GM12878 (cell line): ENCODE measurements around the gene PRRT1. TPM values are rescaled to one million over a fixed set of nuclear protein-coding genes. Genes with fewer than 3 reads are reported as not detected.

ENCODE experiments used
- ATAC-seq: fragments of 200-7000 bp; cut with Tn5 transposase; 3 replicates; pipeline ENCODE4 v1.9.1; 2020; ENCODE audit warnings: mild to moderate bottlenecking, moderate library complexity
- BruUV-seq: library from RNA; stranded (reverse); fragments of 400-500 nt; replicated peaks from 2 replicates; lab custom pipeline; 2021; lab: Mats Ljungman, UMichigan
- CTCF ChIA-PET: fragments of 300-600 bp; sonication (Branson Sonifier 250); formaldehyde crosslinking; extraction: SDS; loops from one replicate; lab custom pipeline; 2021; ENCODE audit warnings: inconsistent platforms; lab: Yijun Ruan, JAX
- POLR2A ChIA-PET: fragments of 350-600 bp; formaldehyde crosslinking; extraction: SDS; loops from one replicate; lab custom pipeline; 2021; ENCODE audit warnings: inconsistent platforms; lab: Charles Lee
- RAD21 ChIA-PET: fragments of 300-600 bp; sonication (Branson Sonifier 250); formaldehyde crosslinking; loops from one replicate; lab custom pipeline; 2023; ENCODE audit warnings: antibody characterized with exemption; ENCODE audit not compliant: unreplicated experiment; lab: Charles Lee
- SMC1A ChIA-PET: fragments of 300-600 bp; sonication (Branson Sonifier 250); formaldehyde crosslinking; loops from one replicate; lab custom pipeline; 2023; ENCODE audit not compliant: unreplicated experiment, uncharacterized antibody; lab: Charles Lee
- DNase-seq: peaks from one replicate; pipeline ENCODE4 v3.0.0-alpha.2; 2011; ENCODE audit warnings: low read depth, low spot score
- FAIRE-seq: peaks from 3 replicates; lab custom pipeline; 2011; peaks lifted over from hg19 to GRCh38; lab: Jason Lieb, UNC
- H2AFZ ChIP-seq: 2 replicates; pipeline ENCODE4 v1.6.0; 2011; ENCODE audit warnings: low read depth, low read length, control low read depth; ENCODE audit not compliant: control insufficient read depth
- H3K27ac ChIP-seq: 2 replicates; pipeline ENCODE4 v1.5.1; 2011; ENCODE audit warnings: control low read depth; ENCODE audit not compliant: control insufficient read depth, insufficient read depth
- H3K27me3 ChIP-seq, 2 experiments: replicated peaks in 1 of 2; 2 replicates each; pipeline versions ENCODE4 v1.6.0 to v1.6.1; 2011; ENCODE audit warnings: low read length in 1 of 2; ENCODE audit not compliant: control insufficient read depth in 2 of 2, insufficient read depth in 2 of 2
- H3K36me3 ChIP-seq, 2 experiments: 2 replicates each; pipeline ENCODE4 v1.5.1; 2011; ENCODE audit warnings: low read length in 1 of 2; ENCODE audit not compliant: control insufficient read depth in 2 of 2, insufficient read depth in 2 of 2
- H3K4me1 ChIP-seq: 2 replicates; pipeline ENCODE4 v1.6.1; 2011; ENCODE audit warnings: mild to moderate bottlenecking, low read length, moderate library complexity, mixed read lengths; ENCODE audit not compliant: control insufficient read depth, insufficient read depth
- H3K4me2 ChIP-seq: 2 replicates; pipeline ENCODE4 v1.6.0; 2011; ENCODE audit warnings: control low read depth; ENCODE audit not compliant: control insufficient read depth, insufficient read depth
- H3K4me3 ChIP-seq: fragments of 200-600 bp; sonication (generic); 2 replicates; pipeline ENCODE4 v1.5.1; 2016
- H3K79me2 ChIP-seq: 2 replicates; pipeline ENCODE4 v1.6.0; 2011; ENCODE audit warnings: low read length; ENCODE audit not compliant: control insufficient read depth, insufficient read depth
- H3K9ac ChIP-seq: 2 replicates; pipeline ENCODE4 v1.8.0; 2011; ENCODE audit warnings: low read length, control low read depth, mixed read lengths; ENCODE audit not compliant: control insufficient read depth, insufficient read depth
- H3K9me3 ChIP-seq: replicated peaks from 3 replicates; pipeline ENCODE4 v1.5.1; 2011; ENCODE audit warnings: mild to moderate bottlenecking, low read length; ENCODE audit not compliant: control insufficient read depth, insufficient read depth
- H4K20me1 ChIP-seq: 2 replicates; pipeline ENCODE4 v1.6.0; 2011; ENCODE audit not compliant: control insufficient read depth, insufficient read depth
- CHD2 ChIP-seq: IDR thresholded peaks from 2 replicates; pipeline ENCODE4 v1.6.1; 2011; ENCODE audit warnings: low read depth, low read length, improper control_type of control experiment, borderline replicate concordance
- FOXK2 ChIP-seq: fragments of 450-650 bp; IDR thresholded peaks from 2 replicates; pipeline ENCODE4 v1.6.1; 2017; ENCODE audit warnings: mild to moderate bottlenecking, moderate library complexity
- FOXM1 ChIP-seq: IDR thresholded peaks from 2 replicates; pipeline ENCODE4 v1.6.1; 2012; ENCODE audit warnings: low read depth, mild to moderate bottlenecking, inconsistent platforms, low read length, moderate library complexity
- HDGF ChIP-seq: fragments of 450-650 bp; IDR thresholded peaks from 2 replicates; pipeline ENCODE4 v1.6.1; 2016; ENCODE audit warnings: antibody characterized with exemption
- JUND ChIP-seq: IDR thresholded peaks from 2 replicates; pipeline ENCODE4 v1.6.1; 2012; ENCODE audit warnings: low read depth, mild to moderate bottlenecking, low read length, improper control_type of control experiment, moderate library complexity
- MXI1 ChIP-seq: fragments of 150-350 bp; IDR thresholded peaks from 2 replicates; pipeline ENCODE4 v1.6.1; 2011; ENCODE audit warnings: low read depth, mild to moderate bottlenecking, inconsistent platforms, low read length, improper control_type of control experiment
- NBN ChIP-seq: fragments of 450-650 bp; IDR thresholded peaks from 2 replicates; pipeline ENCODE4 v1.6.1; 2016
- NRF1 ChIP-seq: conservative IDR thresholded peaks from 2 replicates; pipeline ENCODE4 v1.6.1; 2011; ENCODE audit warnings: mild to moderate bottlenecking, low read depth, low read length, improper control_type of control experiment
- PAX5 ChIP-seq: IDR thresholded peaks from 2 replicates; pipeline ENCODE4 v1.6.1; 2011; ENCODE audit warnings: low read depth, low read length, borderline replicate concordance
- POLR2A ChIP-seq: IDR thresholded peaks from 2 replicates; pipeline ENCODE4 v1.6.1; 2011; ENCODE audit warnings: low read depth, mild to moderate bottlenecking, low read length
- SIN3A ChIP-seq: IDR thresholded peaks from 2 replicates; pipeline ENCODE4 v1.6.1; 2012; ENCODE audit warnings: low read depth, low read length, improper control_type of control experiment
- SMC3 ChIP-seq: IDR thresholded peaks from 2 replicates; pipeline ENCODE4 v1.6.1; 2011; ENCODE audit warnings: low read length, improper control_type of control experiment, borderline replicate concordance
- SP1 ChIP-seq: IDR thresholded peaks from one replicate; pipeline ENCODE4 v1.6.1; 2011; ENCODE audit warnings: low read depth, low read length
- TCF12 ChIP-seq: IDR thresholded peaks from 2 replicates; pipeline ENCODE4 v1.6.1; 2011; ENCODE audit warnings: low read depth, mild to moderate bottlenecking, low read length
- ZNF384 ChIP-seq: IDR thresholded peaks from 2 replicates; pipeline ENCODE4 v1.6.1; 2012; ENCODE audit warnings: low read depth, mild to moderate bottlenecking, low read length, improper control_type of control experiment, borderline replicate concordance
- WGBS: methylation state at CpG from one replicate; pipeline ENCODE4 v1.1.6; 2016; ENCODE audit warnings: low lambda C conversion rate; ENCODE audit not compliant: insufficient replicate concordance, insufficient coverage; ENCODE audit errors: missing lambda C conversion rate; 5-methylcytosine and 5-hydroxymethylcytosine counted together
- in situ Hi-C: fragments of 300-500 bp; cut with MboI; formaldehyde crosslinking; loops from 9 replicates; pipeline ENCODE4 v1.14.3; 2018; ENCODE audit warnings: mixed read lengths
- intact Hi-C: fragments of 100-400 bp; cut with micrococcal nuclease; formaldehyde crosslinking; loops from one replicate; pipeline ENCODE4 v1.14.2; 2022; ENCODE audit not compliant: unreplicated experiment
- polyA plus RNA-seq, 11 experiments: library from polyadenylated mRNA; depleted of rRNA in 4 of 11; unstranded in 6 of 11; stranded (reverse) in 5 of 11; fragments of >200 nt; fragmentation: Nextera tagmentation in 4 of 11; fragmentation: Illumina TruSeq in 1 of 11; extraction: Ambion mirVana in 4 of 11; extraction: Trizol in 1 of 11; gene quantifications; 1 replicate in 1 of 11; 2 replicates in 10 of 11; pipeline versions ENCODE4 v1.2.1 to v1.2.3, GENCODE V29; 2011 to 2016; ENCODE audit warnings: inconsistent platforms in 2 of 11, missing spikeins in 2 of 11, low read depth in 1 of 11
- total RNA-seq, 4 experiments: library from RNA; depleted of rRNA in 3 of 4; stranded (reverse); fragments of >200 nt in 3 of 4; fragmentation: Illumina TruSeq in 1 of 4; extraction: Trizol in 1 of 4; gene quantifications; 2 replicates each; pipeline versions ENCODE4 v1.2.1 to v1.2.3, GENCODE V29; 2013 to 2021
- TF ChIP-seq, protein P1 (sequence below): IDR thresholded peaks from 2 replicates; pipeline ENCODE4 v1.6.1; 2012; ENCODE audit warnings: low read depth, low read length, improper control_type of control experiment
- TF ChIP-seq, protein P2 (sequence below): fragments of 450-650 bp; IDR thresholded peaks from 2 replicates; pipeline ENCODE4 v1.6.1; 2018; ENCODE audit warnings: mild to moderate bottlenecking, low read depth, moderate library complexity; ENCODE audit not compliant: partially characterized antibody
- TF ChIP-seq, protein P3 (sequence below), 3 experiments: IDR thresholded peaks in 2 of 3; conservative IDR thresholded peaks in 1 of 3; 2 replicates each; pipeline ENCODE4 v1.5.1; 2011; ENCODE audit warnings: low read depth in 3 of 3, low read length in 3 of 3, mild to moderate bottlenecking in 3 of 3, control low read depth in 2 of 3, moderate library complexity in 2 of 3, inconsistent platforms in 1 of 3, mixed read lengths in 1 of 3; ENCODE audit not compliant: control insufficient read depth in 2 of 3, insufficient read depth in 1 of 3; ENCODE audit errors: extremely low read depth in 1 of 3

The PRRT1 gene
- total and polyA plus RNA-seq, 10 of the 15 experiments (the other 5 are each of a cell fraction or from before 2014, with no cell fraction given) = 0.04 to 0.15 (median 0.10) TPM; not detected in 6

DNA sequence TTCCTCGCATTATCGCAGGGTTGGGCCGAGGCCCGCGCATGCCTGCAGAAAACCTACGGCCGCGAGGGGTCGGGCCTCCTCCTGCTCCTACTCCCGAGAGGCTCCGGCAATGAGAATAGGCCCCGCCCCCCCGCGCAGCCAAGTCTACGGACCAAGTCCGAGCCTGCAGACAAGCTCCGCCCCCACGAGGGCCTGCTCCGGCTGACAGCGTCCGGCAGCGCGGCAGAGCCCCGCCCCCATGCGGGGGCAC lies 43.8 kb upstream of the PRRT1 start:
- Histone ChIP-seq H3K9ac (peak overlapping the region; percentile 100), H3K36me3 (no peaks in the 10 kb centered on the region; a peak in 1 of 4 replicates), H2AFZ (no peak overlapping the region), H3K4me2 (peak overlapping the region; percentile 93; the same call in 1 of the 2 replicates), H3K4me3 (no peak overlapping the region), H3K79me2 (peaks cover 30% of the 10 kb centered on the region), H3K27ac (no peak overlapping the region; the same call in 1 of the 2 replicates), H3K9me3 (no peaks in the 10 kb centered on the region), H3K4me1 (peaks cover 26% of the 10 kb centered on the region), H4K20me1 (no peaks in the 10 kb centered on the region), H3K27me3 (no peaks in the 10 kb centered on the region)
- no TSS peak for BruUV-seq
- RAD21 ChIA-PET = interaction anchor here (0.6 to 1.8 kb wide), 21 partner anchors 13 to 658 kb away, joined by 3 to 17 read pairs (median 4); partner anchors contain the start of genes AGPAT1, ATF6B, CLIC1 and DXO
- intact Hi-C loops (loop anchor here (1.0 to 5.0 kb wide), 2 partner anchors 42 to 76 kb away; no protein-coding TSS in a partner anchor), in situ Hi-C loops (no loop called here)
- FAIRE-seq (peak; percentile 94), DNase-seq (peak; percentile 97), ATAC-seq (peak; percentile 85)
- SMC1A ChIA-PET = interaction anchor here (0.6 to 1.9 kb wide), 11 partner anchors 8 to 236 kb away, joined by 3 to 17 read pairs (median 3); partner anchors contain the start of genes AGPAT1, ATF6B, FKBPL and NELFE
- WGBS = under 1% methylated on average over 19 of the region's 25 CpGs
- POLR2A ChIA-PET = interaction anchor here (0.6 to 2.6 kb wide), 23 partner anchors 11 to 1351 kb away, joined by 3 to 51 read pairs (median 3); partner anchors contain the start of genes AGPAT1, ATF6B, EGFL8 and FKBPL
- CTCF ChIA-PET = interaction anchor here (0.6 to 4.2 kb wide), 20 partner anchors 8 to 643 kb away, joined by 3 to 35 read pairs (median 4); partner anchors contain the start of genes AGPAT1, ATF6B, EGFL8 and FKBPL
- no peak for TF ChIP-seq FOXK2
- no peak for TF ChIP-seq ZNF384
- TF ChIP-seq SMC3 = 0 out of 2 replicates have a peak, but pooled peaks have one; percentile 5
- TF ChIP-seq NBN = no peak
- peak; percentile 58 for TF ChIP-seq HDGF
- TF ChIP-seq SIN3A = no peak; the same call in 1 of the 2 replicates
- TF ChIP-seq MXI1 = peak; percentile 65
- TF ChIP-seq POLR2A = no peak
- peak; percentile 42; the same call in 1 of the 2 replicates for TF ChIP-seq PAX5
- peak; percentile 79 for TF ChIP-seq SP1
- 0 out of 2 replicates have a peak, but pooled peaks have one; percentile 42 for TF ChIP-seq TCF12
- TF ChIP-seq, protein P1, sequence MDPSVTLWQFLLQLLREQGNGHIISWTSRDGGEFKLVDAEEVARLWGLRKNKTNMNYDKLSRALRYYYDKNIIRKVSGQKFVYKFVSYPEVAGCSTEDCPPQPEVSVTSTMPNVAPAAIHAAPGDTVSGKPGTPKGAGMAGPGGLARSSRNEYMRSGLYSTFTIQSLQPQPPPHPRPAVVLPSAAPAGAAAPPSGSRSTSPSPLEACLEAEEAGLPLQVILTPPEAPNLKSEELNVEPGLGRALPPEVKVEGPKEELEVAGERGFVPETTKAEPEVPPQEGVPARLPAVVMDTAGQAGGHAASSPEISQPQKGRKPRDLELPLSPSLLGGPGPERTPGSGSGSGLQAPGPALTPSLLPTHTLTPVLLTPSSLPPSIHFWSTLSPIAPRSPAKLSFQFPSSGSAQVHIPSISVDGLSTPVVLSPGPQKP = peak; percentile 20; the same call in 1 of the 2 replicates
- TF ChIP-seq CHD2 = 0 out of 2 replicates have a peak, but pooled peaks have one; percentile 75
- TF ChIP-seq, protein P2, sequence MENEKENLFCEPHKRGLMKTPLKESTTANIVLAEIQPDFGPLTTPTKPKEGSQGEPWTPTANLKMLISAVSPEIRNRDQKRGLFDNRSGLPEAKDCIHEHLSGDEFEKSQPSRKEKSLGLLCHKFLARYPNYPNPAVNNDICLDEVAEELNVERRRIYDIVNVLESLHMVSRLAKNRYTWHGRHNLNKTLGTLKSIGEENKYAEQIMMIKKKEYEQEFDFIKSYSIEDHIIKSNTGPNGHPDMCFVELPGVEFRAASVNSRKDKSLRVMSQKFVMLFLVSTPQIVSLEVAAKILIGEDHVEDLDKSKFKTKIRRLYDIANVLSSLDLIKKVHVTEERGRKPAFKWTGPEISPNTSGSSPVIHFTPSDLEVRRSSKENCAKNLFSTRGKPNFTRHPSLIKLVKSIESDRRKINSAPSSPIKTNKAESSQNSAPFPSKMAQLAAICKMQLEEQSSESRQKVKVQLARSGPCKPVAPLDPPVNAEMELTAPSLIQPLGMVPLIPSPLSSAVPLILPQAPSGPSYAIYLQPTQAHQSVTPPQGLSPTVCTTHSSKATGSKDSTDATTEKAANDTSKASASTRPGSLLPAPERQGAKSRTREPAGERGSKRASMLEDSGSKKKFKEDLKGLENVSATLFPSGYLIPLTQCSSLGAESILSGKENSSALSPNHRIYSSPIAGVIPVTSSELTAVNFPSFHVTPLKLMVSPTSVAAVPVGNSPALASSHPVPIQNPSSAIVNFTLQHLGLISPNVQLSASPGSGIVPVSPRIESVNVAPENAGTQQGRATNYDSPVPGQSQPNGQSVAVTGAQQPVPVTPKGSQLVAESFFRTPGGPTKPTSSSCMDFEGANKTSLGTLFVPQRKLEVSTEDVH = no peak
- TF ChIP-seq, protein P3, sequence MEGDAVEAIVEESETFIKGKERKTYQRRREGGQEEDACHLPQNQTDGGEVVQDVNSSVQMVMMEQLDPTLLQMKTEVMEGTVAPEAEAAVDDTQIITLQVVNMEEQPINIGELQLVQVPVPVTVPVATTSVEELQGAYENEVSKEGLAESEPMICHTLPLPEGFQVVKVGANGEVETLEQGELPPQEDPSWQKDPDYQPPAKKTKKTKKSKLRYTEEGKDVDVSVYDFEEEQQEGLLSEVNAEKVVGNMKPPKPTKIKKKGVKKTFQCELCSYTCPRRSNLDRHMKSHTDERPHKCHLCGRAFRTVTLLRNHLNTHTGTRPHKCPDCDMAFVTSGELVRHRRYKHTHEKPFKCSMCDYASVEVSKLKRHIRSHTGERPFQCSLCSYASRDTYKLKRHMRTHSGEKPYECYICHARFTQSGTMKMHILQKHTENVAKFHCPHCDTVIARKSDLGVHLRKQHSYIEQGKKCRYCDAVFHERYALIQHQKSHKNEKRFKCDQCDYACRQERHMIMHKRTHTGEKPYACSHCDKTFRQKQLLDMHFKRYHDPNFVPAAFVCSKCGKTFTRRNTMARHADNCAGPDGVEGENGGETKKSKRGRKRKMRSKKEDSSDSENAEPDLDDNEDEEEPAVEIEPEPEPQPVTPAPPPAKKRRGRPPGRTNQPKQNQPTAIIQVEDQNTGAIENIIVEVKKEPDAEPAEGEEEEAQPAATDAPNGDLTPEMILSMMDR (IDR thresholded peaks at IDR 0.05 in 2 of 3, conservative IDR thresholded peaks at IDR 0.05 in 1 of 3; ENCODE audit: control insufficient read depth in 2 of 3, extremely low read depth in 1 of 3, insufficient read depth in 1 of 3, low read depth in 3 of 3, low read length in 3 of 3) = peak; percentile 13 to 34 (median 31); a peak in 4 of 6 replicates
- no peak for TF ChIP-seq FOXM1
- TF ChIP-seq NRF1 = peak; percentile 90
- TF ChIP-seq JUND = no peak
